Gastrocnemius medialis (tissue), 4 donors: Measurements from ENCODE around the gene SLC44A1.

Source experiments
- CTCF ChIP-seq, 5 experiments: fragments of 450-650 bp in 3 of 5; fragments of 200-600 bp in 2 of 5; sonication (generic) in 2 of 5; IDR thresholded peaks in 4 of 5; conservative IDR thresholded peaks in 1 of 5; 1 replicate in 4 of 5; 2 replicates in 1 of 5; pipeline ENCODE4 v1.5.1; 2016 to 2019; ENCODE audit warnings: antibody characterized with exemption in 5 of 5, mild to moderate bottlenecking in 3 of 5, moderate library complexity in 3 of 5
- POLR2A ChIP-seq, 2 donors: fragments of 450-650 bp; IDR thresholded peaks; one replicate each; pipeline ENCODE4 v1.6.1; 2017; ENCODE audit warnings: antibody characterized with exemption in 2 of 2, mild to moderate bottlenecking in 2 of 2, moderate library complexity in 2 of 2

GRCh38 chr9:105373723-105374122, 129.3 kb downstream of the SLC44A1 start:
- TF ChIP-seq CTCF (IDR thresholded peaks at IDR 0.05 in 4 of 5, conservative IDR thresholded peaks at IDR 0.05 in 1 of 5) (no peak), POLR2A (IDR thresholded peaks at IDR 0.05) (no peak)
